GM19238 (cell line): ENCODE measurements around the gene SIK1.
"Not testable (repeated sequence)": the region's sequence is repeated elsewhere in the genome, so short reads cannot be mapped to it uniquely, and the experiment has no call there.

Experiments used
- DNase-seq: peaks from one replicate; pipeline ENCODE4 v3.0.0; 2011; ENCODE audit warnings: low spot score; ENCODE audit not compliant: insufficient read length

Gene SIK1

DNA sequence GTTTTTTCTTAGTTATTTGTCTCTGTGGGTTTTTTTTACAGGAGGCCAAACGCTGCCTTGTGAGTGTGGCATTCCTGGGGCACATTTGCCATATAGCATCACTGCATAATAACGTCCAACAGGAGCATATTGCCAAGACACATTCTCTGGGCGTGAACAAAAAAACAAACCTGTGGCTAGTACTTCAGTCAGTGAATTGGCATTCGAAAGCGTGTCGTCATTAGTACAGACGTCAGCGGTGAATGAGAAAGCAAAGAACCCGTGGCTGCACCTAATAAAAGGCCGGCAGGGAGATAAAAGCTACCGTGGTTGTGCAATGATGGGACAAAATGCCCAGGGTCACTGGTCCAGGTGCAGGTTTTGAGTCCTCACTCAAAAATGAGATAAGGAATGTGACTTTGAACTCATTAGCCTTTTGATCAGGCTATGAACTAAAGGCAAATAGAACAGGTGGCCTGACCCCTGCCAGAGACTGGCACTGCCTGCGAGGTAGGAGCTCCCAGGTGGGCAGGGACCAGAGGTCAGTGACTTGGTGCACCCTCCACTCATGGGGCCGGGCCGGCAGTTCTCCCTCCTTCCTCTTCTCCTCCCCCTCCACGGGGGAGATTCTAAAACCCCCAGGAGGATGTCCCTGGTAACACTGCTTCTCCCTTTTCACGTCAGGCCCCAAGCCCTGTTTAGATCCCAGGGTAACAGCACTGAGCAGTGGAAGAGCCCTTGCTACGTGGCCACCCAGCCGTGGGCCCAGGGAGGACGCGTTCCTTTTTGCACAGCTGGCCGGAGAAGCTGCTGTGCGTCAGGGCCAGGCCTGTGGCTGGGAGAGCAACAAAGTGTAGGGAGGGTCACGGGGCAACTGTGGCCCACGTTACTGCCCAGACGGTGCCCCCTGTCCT is 14.2 kb upstream of the SIK1 start:
- DNase-seq = not testable (repeated sequence)

DNA sequence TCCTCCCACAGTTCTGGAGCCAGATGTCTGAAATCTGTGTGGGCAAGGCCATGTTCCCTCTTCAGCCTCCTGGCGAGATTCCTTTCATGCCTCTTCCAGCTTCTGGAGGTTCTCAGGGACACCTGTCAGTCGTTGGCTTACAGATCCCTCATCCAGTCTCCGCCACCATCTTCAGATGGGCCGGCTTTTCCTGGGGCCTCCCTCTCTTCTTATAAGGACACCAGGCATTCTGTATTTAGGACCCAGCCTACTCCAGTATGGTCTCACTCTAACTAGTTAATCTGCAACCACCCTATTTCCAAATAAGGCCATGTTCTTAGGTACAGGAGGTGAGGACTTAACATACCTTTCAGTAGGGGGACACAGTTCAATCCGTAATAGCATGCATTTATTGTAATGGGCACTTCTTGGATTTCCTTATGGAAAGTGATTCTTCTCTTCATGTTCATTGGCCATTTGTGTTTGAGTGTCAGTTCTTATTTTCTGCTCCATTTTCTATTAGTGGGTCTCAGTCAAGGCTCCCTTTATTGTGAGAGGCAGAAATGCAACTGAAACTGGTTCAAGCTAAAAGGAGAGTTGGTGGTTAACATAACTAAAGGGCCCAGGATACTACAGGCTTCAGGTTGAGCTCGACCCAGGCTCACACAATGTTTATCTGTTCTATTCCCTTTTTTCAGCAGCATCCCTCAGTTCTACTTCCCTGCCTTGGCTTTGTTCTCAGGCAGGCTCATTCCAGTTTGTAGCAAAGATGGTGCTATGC is 12.6 kb upstream of the SIK1 start:
- DNase-seq = not testable (repeated sequence)

DNA sequence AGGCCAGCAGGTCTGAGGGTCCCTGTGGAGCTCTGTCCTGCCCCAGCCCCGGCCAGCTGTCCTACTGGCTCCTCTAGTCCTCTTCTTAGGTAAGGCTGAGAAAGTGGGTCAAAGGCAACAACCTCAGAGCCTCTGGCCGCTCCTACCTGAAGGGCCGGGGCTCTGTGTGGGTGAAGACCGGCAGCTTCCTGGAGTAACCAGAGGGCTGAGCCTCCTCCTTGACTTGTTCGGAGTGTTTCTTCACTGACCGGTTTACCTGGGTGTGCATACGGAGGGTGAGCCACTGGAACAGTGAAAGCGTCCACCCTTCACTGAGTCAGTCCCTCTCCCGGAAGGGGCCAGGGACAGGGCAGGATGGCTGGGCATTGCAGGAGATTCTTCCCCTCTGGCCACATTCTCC is 9.3 kb upstream of the SIK1 start:
- not testable (repeated sequence) for DNase-seq

DNA sequence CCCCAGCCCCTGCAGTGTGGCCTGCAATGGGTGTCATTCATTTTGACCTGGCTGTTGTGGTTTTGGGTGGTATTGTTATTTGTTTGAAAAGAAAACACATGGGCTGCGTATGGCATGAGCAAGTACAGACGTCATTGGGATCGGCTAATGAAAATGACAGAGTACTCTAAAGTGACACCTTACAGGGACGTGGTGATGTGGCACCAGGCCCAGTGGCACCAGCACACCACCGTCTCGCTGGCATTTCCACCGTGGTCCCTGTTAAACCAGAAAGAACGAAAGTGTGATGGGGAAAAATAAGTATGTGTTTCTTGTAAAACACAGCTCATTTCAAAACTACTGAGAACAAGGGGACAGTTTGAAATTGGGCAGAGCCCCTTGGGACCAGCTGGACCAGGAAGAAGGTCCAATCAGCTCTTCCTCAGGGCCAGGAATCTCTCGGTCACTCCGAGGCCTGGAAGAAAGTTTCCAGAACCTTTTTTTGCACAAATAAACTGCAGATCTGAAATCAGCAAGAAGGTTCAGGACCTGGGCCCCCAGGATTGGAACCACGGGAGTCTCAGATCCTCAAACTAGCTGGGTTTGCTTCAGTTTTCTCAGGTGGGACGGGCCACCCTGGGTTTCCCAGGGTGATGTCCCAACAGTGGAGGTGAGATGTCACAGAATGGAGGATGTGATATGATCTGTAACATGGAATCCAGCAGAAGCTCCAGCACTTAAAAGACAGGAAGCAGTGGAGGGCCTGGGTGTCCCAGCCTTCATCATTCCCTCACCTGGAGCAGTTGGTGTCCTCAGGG is 6.6 kb upstream of the SIK1 start:
- DNase-seq = not testable (repeated sequence)

DNA sequence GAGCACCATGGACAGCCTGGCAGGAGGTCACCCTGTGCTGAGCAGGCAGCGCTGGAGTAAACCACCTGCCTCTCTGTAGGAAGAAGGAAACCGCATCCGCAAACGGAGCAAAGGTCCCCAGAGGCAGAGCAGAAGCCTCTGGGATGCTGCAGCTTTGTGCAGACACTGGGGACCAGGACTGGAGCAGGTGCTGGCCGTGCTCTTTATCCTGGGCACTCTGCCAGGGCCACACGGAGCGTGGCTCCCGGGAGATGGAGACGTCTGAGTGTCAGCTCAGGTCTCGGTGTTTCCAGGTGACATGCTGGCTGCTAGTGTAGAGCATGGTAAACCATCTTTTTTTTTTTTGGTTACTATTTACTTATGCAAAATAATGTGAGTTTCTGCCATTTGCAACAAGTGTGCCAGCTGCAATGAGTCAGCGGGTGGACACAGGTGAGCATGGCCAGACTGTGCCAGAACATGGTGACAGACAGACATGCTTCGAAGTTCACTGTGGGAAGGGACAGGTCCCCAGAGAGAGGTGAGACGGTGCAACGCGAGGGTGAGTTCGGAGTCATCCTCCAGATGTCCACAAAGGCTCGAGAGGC is 4.0 kb upstream of the SIK1 start:
- not testable (repeated sequence) for DNase-seq

DNA sequence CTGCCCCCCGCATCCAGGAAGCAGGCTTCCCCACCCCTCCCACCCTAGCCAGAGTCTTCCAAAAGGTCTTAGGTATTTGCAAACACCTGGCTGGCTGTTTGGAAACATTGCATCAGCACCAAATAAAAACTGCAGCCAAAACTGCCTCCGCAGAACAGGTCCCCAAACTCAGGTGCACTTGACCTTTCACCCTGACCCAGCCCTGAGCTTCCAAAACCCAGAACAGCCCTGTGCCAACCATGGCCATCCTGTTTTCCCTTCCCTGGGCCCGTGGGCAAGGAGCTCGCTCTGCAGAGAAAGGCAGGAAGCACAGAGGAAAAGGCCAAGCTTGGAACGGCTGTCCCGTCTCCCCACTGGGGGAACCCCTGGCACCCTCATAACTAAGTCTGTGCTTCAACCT is 2.0 kb upstream of the SIK1 start:
- not testable (repeated sequence) for DNase-seq

DNA sequence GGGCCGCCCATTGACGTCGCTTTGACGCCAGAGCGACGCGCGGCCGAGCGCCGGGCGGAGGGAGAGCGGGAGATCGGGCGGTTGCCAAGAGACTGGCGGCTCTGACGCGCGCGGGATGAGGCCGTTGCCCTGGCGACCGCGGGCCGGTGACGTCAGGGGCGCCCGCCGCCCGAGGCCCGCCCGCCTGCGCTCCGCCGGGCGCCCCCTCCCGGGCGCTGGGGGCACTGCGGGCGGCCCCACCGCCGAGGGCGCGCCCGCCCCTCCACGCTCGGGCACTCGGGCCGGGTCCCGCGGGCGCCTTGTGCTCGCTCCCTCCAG is 270 bp upstream of the SIK1 start:
- DNase-seq = not testable (repeated sequence)

DNA sequence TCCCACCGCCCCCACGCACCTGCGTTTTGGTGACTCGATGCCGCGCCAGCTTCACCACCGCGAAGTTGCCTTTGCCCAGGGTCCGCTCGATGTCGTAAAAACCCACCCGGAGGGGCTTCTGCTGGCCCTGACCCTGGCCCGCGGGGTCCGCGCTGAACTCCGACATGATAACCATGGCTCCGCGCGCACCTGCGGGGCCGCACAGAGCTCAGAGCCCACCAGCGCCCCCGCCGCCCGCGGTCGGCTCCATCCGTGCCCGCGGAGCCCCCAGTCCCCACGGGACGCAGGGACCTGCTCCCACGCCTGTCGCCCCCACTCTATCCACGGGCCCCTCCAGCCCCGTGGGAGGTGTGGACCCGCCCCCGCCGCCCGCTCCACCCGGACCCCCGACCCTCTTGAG is 927 bp downstream of the SIK1 start:
- DNase-seq = not testable (repeated sequence)

DNA sequence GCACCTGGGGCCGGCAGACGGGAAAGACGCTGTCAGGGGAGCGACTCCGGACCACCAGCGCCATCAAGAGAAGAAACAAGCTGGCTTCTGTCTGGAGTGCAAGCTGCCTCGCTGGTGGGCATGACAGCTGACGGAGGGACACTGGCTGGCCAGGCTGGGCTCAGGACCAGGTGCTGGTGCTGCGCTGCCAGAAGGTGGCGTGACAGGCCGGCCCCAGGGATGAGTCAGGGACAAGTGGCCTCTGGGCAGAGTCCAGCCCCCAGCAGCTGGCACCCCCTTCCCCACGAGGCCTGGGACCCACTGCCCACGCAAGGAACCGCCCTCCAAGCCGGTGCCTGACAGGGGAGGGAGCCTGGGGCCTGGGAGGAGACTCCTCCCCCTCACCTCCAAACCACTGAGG is 7.5 kb downstream of the SIK1 start:
- DNase-seq = not testable (repeated sequence)

DNA sequence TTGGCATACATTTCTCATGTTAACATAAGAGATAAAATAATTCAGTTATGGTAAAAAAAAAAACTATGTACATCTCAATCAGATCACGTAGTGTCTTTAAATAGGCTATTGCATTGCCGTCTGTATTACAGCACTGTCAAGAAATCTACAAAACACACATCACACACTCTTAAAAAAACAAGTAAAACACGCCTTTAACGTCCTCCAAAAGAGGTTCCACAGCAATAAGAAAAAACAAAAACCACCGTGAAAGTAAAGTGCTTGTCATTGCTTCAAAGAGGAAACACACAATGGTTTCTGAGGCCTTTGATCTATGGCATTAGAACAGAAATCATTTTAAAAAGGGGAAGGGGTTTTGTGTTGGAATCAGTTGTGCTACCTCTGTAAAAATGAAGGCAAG is 12.4 kb downstream of the SIK1 start:
- DNase-seq = not testable (repeated sequence)

DNA sequence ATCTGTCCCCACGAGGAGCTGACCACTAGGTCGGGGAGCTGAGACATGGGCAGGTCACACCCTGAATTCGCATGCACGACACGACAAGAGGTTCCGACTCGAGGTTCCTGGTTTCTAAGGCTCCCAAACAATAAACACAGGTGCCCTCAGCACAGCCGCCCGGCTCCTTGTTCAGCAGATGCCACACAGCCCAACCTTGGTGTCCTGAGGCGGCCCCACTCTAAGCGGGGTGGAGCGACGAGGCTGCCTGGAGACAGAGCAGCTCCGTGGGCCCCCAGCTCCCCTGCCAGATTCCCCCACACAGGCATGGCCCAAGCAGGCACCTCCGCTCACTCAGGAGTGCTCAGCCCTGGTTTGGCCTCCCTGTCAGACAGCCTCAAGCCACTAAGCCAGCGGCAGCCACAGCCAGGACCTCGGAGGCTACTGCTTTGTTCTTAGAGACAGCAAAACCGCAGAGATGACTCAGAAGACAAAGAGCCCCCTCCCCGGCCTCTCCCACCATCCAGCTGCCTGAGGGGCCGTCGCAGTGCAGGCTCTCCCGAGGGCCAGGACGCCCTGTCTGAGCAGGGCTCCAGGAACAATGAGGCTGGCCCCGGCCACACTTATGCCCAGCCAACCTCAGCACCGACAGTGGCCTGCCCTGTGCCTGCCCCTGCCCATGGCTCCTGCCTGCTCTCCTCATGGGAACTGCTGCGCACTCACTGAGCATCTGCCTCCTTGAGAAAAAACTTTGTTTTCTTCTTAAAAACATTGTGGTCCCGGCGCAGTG is 14.7 kb downstream of the SIK1 start:
- DNase-seq = not testable (repeated sequence)

DNA sequence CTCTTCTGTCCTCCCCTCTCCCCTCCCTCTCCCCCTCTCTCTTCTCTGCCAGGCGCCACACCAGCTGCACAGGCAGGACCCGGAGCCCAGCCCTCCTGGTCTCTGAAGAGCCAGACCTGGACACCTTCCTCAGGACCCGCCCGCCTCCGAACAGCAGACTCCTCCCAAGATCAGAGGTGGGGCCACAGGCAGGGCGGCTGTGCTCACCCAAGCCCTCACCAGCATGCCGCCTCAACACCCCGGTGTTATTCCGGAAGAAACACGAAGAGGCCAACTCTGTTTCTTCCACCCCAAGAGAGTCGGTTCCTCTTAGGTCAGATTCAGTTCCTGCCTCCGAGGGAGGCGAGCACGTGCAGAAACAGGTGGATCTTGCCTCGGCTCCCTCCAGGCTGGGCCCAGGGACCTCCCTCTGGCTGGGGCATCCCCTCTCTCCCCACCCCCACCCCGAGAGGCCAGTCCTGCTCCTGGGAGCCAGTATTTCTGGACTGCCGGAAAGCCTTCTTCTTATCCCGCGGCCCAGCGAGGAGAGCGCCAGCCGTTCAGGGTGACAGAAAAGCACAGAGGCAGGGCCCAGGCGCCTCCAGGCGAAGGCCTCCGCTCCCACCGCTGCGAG is 16.4 kb downstream of the SIK1 start:
- DNase-seq = not testable (repeated sequence)

DNA sequence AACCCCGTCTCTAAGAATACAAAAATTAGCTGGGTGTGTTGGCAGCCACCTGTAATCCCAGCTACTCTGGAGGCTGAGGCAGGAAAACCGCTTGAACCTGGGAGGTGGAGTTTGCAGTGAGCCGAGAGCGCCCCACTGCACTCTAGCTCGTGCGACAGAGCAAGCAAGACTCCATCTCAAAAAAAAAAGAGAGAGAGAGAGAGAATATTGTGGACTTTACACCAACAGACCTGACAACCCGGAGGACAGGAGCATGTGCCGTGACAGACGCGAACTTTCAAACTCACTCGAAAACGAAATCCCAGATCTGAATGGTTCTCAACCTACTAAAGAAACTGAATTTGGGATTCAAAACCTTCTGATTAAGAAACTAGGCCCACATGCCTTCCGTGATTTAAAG is 19.8 kb downstream of the SIK1 start:
- not testable (repeated sequence) for DNase-seq

DNA sequence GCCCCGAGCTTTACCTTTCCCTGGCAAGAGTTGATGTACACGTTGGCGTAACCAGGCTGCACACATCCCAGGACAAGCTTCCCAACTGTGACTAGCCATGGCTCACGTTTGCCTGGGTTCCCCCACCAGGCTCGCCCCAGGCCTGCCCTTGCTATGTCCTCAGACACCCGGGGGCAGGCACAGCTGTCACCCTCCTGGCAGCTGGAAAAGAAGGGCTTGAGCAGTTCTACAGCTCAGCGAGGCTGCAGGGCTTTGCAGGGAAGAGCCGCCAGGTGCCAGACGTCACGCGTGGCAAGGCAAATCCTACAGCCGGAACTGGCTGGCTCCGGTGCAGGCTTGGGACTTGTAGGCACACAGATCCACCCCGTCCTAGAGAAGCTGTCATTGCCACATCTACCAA is 22.5 kb downstream of the SIK1 start:
- DNase-seq = not testable (repeated sequence)

DNA sequence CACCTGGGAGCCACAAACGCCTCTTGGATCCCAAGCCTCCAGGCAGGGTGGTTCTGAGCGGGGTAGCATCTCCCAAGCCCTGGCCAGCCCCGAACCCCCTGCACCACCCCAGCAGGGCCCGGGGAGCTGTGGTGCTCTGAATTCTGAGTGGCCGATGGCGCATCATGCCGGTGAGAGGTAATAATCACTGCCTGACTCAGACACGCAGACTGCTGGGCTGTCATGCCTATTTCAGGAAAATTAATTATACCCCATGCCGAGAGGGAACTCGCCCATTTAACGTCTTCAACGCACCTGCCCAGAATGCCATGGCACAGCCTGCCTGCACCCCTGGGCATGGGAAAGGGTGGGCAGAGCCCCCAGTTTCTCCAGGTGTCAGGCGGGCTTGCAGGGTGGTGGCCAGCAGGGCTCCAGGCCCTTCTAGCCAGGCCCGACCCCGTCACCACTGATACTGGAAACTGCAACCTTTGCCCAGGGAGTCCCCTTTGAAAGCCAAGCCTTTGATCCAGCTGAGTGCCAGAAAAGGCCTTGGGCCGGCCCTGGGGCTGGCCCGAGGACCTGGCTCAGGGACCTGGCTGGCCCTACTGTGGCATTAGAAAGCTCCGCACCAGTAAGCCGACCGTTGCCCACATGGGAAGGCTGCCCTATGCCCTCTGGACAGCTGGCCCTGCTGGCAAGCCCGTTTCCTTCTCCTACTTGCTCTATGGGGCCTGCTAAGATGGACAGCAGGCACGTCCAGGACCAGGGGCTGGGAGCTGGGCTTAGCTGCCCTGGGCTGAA is 23.1 kb downstream of the SIK1 start:
- DNase-seq = not testable (repeated sequence)

DNA sequence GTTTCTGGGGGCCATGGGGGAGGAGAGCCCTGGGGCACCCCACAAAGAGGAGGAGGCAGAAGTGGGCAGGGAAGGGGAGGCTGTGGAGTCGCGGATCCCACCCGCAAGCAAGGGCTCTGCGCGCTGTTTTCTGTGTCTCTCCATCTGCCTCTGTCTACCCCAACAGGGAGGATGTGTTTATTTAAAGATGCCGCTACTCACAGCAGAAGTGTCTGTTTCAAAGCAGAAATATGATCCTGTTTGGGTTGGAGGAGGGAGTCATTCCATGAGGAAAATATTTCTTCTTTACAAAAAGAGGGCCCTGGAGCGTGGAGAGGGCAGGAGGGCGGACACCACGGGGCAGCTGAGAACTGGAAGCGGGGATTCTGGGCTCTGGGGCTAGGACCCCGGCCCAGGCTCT is 25.8 kb downstream of the SIK1 start:
- DNase-seq = not testable (repeated sequence)

DNA sequence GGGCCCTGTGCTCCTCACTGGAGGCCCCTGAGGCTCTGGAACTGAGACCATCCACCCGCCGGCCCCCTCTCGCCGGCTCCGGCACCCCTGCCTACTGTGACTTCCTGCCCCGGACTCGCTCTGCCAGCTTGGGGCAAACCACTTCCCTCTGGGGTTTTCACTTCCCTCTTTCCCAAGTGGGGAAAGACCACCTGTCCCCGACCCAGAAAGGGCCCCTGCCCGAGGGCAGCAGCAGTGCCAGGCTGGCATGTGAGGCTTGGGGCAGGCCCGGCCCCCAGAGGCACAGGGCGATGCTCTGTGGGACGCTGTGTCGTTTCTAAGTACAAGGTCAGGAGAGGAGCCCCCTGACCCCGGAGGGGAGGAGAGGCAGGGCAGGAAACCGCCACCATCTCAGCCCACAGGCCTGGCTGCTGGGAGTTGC is 27.3 kb downstream of the SIK1 start:
- DNase-seq = not testable (repeated sequence)

DNA sequence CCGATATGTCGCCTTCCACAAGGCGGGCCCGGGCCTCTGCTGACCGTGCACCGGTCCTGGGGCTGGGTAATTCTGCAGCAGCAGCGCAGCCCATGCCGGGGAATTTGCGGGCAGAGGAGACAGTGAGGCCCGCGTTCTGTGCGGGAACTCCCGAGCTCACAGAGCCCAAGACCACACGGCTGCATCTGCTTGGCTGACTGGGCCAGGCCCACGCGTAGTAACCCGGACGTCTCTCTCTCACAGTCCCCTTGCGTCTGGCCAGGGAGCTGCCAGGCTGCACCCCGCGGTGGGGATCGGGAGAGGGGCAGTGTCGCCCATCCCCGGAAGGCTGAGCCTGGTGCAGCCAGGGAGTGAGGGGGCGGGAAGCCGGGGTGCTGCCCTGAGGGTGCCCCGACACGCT is 27.8 kb downstream of the SIK1 start:
- DNase-seq = not testable (repeated sequence)

DNA sequence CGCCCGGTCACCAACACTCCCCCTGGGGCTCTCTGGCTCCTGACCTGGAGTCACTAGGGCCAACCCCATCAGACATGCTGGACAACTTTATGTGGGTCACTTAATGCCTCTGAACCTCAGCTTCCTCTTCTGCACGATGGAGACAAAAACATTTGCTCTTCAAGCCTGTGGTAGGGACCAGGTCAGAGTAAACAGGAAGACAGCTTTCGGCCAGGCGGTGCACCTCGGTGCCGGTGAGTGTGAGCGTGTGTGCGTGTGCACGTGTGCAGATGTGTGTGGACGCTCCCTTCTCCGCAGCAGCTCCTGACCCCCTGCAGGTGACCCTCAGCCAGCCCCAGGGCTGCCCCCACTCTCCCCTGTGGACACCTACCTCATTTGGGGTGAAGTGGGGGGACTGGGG is 28.4 kb downstream of the SIK1 start:
- not testable (repeated sequence) for DNase-seq
